ENCODE measurements around the gene SF3B2.

Gene SF3B2

DNA sequence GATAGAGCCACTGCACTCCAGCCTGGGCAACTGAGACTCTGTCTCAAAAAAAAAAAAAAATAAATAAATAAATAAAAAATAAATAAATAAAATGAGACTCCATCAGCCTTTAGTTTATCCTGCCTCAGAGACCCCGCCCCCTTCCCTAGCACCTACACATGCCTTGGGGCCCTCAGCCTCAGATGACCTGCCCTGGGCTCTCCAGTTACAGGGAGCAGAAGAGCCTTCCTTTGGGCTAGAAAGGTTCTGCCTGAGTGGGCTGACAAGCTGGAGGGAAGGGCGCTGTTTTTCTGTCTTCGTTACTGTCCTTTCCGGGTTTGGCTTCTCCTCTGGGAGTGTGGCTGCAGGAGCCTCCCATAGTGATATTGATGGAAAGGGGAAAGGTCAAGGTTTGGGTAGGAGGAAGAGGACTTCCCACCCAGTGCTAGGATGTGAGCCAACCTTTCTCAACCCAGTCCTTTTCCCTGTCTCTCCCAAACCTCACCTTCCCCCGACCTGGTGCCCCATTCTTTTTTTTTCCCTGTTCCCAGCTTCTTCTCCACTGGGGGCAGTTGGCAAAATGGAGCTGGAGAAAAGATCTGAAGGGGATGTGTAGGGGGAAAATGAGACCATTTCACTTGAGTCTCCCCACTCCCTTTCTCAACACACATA lies 1.5 kb upstream of the SF3B2 start:
- DNase-seq = no peak

- no peak for DNase-seq
These were observed 796 bp upstream of the SF3B2 start for GRCh38 chr11:66051371-66051765.

DNA sequence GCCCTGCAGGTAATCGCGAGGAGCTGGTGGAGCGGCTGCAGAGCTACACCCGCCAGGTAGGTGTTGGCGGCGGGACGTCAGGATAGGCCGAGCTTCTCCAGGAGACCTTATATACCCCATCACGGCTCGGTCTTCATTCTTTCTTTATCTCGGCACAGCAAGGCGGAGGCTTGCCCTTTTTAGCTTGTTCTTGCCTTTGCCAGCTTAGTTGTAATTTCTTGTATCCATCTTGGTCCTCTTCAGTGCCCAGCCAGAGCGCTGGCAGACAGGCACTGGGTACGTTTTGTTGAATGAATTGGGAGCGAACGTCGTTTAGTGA lies 459 bp downstream of the SF3B2 start:
- DNase-seq = no peak

DNA sequence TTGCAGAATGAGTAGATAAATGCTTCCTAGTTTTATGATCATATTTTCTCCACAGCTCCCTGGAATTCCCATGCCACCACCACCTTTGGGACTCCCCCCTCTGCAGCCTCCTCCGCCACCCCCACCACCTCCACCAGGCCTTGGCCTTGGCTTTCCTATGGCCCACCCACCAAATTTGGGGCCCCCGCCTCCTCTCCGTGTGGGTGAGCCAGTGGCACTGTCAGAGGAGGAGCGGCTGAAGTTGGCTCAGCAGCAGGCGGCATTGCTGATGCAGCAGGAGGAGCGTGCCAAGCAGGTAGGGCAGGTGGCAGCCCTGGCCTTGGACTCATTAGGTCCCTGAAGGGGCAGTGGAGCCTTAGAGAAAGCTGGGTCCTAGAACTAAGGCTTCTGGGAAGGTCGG lies 2.9 kb downstream of the SF3B2 start:
- DNase-seq = no peak

- no peak for DNase-seq
These were observed 4.3 kb downstream of the SF3B2 start for GRCh38 chr11:66056501-66056900.

DNA sequence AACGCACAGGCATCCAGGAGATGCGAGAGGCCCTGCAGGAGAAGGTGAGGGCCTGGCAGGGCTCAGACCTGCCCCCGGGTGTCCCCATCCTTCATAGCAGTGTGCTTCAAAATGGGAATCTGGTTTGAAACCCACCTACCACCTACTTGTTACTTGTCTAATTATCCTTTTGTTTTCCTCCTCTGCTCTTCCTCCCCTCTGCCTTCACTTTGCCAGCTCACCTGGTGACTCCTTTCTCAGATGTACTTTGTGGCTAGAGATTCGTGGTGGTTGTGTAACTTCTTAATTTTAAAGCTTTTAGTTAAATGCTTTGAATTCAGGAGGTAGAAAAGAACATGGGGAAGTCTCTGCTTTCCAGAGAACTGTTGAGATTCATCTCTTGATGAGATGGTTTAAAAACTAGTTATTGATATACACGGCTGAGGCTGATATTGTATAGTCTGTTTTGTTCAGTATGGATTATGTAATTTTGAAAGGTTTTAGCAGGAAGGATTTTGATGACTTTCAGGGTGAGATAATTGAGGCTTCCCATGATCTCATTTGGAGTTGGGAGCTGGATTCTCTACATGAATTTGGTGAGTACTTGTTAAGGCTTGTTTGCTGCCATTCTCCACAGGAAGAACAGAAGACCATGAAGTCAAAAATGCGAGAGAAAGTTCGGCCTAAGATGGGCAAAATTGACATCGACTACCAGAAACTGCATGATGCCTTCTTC lies 8.0 kb downstream of the SF3B2 start:
- no peak for DNase-seq

GRCh38 chr11:66061268-66061667 lies 9.1 kb downstream of the SF3B2 start:
- no peak for DNase-seq

DNA sequence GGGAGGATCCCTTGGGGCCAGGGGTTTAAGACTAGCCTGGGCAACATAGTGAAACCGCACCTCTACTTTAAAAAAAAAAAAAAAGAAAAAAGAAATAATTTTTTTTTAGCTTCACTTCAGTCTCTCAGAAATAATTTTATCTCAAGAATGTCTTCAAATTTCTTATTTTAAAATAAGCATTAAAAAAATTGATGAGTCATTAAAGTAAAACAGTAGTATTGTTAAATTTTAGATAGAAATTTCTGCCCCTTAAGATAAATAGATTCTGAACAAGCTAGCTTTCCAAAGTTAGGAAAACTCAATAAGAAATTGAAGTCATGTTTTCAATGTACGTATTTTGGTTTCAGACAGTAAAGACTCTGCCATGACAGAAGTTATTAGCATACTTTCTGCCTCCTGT lies 10.2 kb downstream of the SF3B2 start:
- DNase-seq = no peak

DNA sequence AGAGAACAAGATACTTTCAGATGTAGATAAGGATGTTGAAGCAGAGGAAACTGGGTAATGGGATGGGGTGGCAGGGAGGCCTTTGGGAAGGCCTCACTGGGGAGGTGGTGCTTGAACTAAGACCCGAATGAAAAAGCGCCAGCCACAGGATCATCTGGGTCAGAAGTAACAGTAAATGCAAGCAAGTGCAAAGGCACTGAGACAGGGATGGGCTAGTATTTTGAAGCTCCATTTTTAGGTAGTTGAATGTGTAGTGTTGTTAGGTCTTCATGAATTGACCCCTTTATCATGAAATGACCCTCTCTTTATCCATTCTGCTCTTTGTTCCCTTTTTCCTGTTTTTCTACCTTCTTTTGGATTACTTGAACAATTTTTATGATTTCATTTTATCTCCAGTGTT lies 11.7 kb downstream of the SF3B2 start:
- no peak for DNase-seq

DNA sequence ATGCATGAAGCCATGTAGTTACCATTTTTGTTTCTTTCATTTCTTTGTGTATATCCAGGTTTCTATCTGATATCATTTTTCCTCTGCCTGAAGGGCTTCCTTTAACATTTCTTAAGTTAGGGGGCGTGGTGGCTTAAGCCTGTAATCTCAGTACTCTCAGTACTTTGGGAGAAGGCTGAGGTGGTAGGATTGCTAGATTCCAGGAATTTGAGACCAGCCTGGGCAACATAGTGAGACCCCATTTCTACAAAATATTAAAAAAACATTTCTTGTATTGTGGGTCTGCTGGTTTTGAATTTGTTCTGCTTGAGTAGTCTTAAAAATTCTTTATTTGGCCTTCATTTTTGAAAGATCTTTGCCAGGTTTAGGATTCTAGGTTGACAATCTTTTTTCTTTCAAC lies 12.4 kb downstream of the SF3B2 start:
- no peak for DNase-seq

- no peak for DNase-seq
These were observed 14.6 kb downstream of the SF3B2 start for GRCh38 chr11:66066751-66067150.

GRCh38 chr11:66067640-66068039 lies 15.5 kb downstream of the SF3B2 start:
- no peak for DNase-seq

DNA sequence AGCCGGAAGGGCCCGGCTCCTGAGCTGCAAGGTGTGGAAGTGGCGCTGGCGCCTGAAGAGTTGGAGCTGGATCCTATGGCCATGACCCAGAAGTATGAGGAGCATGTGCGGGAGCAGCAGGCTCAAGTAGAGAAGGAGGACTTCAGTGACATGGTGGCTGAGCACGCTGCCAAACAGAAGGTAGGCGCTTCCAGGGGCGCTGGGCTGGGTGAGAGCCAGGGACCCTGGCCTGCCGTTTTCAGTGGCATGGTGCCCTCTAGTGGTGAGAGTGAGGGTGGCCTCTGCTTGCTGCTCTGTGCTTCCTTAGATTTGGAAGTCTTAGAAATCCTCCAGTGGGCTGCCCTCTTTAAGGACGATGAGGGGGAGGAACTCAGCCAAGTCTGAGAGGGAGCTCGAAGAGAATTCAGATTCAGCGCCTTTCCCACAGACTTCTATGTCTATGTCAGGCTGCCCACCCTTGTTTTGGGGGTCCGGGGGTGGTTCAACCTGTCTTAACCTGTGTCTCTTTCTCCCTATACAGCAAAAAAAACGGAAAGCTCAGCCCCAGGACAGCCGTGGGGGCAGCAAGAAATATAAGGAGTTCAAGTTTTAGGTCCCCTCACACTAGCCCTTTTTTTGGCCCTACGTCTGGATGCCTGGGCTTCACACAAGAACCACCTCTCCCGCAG lies 16.1 kb downstream of the SF3B2 start:
- DNase-seq = peak; percentile 72

DNA sequence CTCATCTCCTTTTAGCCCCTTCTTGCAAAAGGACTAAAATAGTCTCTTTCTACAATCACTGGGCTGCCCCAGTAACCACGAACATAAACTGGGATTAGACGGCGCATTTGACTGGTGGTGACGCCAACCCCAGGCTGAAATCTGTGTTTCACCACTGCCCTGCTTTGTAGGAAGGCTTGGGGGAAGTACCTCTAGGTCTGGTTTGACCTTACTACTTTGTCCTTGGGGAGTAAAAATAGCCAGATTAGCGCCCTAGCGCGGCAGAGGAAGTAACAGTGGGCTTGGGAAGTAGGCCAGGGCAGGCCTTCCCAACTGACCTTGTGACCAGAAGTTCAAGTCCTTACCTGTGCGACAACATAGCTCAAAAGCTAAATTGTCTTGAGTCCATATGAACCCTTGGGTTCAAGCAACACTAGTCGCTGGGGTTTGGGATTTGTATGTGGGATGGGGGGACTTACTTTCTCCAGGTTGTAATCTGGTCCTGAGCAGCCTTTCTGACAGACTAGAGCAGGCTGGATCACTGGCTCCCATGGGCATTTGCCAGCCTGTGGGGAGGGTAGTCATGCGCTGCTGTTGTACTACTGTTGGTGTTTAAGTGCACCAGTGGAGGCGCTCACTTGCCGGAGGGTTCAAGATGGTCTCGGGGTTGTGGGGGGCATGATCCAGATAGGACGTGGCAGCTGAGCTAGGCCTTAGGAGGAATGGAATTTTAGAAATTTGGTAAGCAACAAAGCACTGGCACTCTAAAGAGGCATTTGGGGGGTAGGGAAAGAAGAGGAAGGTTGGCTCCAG lies 17.0 kb downstream of the SF3B2 start:
- peak; percentile 62 for DNase-seq

DNA sequence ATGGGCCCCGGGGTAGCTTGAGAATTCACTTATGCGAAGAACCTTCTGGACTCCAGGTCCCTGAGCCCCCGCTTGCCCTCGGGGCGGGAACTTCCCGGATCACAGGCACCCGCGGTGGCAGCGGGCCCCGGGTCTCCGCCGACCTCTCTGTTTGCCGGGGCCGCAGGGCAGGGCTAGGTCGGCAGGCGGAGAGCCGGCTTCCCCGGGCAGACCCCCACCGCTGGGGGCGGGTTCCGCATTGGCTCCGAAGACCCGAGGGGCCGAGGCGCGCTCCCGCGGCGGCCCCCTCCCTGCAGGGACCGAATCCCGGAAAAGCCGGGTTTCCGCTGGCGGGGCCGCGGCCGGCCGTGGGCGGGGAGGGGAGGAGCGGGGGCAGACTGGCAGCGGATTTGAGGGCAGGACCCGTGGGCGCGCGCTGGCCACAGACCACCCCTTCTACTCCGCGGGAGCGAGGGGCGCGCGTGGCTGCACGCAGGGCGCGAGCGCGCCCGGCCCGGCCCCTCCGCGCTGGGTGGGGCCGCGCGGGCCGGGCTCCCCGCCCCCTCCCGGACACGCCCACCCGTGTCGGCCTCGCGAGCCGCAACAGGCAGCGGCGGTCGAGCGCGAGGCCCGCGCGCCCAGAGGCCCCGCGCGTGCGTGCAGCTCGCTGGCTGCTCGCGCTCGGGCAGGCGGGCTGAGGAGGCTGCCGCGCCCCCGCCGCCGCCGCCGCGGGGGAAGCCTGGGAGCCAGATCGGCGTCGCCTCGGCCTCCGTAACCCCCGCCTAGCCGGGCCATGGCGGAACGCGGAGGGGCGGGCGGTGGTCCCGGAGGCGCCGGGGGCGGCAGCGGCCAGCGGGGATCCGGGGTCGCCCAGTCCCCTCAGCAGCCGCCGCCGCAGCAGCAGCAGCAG lies 17.8 kb downstream of the SF3B2 start, which contains the start of gene PACS1:
Gene PACS1, plus strand, starts transcription at position 558 of the 889 bp plus-strand sequence. Its CDS starts 215 bp downstream, at position 773.
- DNase-seq = peak; percentile 60

DNA sequence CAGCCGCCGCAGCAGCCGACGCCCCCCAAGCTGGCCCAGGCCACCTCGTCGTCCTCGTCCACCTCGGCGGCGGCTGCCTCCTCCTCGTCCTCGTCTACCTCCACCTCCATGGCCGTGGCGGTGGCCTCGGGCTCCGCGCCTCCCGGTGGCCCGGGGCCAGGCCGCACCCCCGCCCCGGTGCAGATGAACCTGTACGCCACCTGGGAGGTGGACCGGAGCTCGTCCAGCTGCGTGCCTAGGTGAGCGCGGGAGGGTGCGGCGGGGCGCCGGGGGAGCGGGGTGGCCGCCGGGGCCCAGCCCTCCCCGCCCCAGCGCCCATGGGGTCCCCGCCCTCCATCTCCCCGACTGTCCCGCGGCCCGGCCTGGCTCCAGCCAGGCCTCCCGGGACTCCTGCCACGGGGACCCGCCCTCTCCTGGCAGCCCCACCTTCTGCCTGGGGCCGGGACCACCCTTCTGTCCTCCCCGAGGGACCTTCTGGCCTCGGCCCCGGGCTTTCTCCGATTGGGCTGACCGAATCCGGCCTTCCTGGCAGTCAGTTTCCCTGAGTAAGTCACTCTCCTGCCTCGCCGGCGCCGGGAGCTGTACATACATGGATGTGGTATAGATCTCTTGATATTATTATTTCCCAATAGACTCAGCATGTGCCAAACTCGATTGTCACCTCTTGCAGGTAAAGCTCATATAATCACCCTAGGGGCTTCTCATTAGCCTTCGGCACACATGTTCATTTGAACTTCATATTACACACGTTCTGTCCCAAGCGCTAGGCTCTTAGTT lies 18.6 kb downstream of the SF3B2 start:
- DNase-seq = no peak

DNA sequence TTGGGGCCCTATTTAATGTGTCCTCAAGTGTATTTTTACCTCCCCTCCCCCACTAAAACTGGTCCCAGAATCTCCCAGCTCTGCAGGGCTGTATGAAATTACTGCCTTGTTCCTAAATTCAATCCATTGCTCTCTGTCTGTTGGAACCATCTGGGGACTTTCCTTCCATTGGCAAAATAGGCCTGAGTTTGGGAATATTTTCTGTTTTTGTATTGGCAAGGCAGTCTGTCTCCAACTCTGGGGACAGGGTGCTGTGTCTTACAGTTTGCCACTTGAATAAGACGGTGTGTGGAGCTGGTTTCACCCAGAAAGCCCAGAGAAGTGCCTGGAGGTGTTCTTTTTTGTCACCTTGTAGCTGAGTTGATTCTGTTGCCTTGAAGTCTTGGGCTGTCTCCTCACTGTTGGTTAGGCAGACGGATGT lies 19.2 kb downstream of the SF3B2 start:
- peak; percentile 34 for DNase-seq

DNA sequence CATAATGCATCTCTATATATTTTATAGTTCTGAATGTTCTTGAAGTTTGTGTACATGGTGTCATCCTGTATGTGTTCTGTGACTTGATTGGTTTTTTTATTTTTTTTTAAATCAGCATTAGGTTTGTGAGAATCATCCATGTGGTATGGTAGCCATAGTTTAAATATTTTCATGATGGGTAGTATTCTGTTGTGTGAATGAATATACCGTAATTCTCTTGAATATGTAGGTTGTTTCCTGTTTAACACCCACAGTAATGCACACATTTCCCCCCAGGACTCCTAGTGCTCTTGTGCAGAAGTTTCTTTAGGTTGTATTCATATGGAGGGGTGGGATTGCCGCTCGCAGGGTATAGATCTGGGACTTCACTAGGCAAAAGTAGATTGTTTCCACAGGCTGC lies 19.9 kb downstream of the SF3B2 start:
- no peak for DNase-seq

DNA sequence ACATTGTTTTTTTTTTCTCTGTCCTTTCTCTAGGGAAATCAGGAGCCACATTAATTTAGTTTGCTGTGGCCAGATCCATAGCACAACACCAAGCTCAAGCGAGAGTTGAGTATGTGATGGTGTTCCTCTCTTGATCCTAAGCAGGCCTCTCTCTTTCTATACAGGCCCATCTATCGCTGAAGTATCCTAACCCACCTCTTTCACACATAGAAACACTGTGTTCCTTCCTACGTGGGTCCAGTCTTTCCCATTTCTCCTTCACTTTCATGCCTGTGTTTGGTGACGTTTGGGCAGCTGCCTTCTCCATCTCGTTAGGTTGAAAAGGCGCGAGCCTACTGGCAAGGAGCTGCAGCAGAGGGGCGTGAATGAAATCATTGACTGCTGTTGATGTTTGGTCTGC lies 20.4 kb downstream of the SF3B2 start:
- DNase-seq = no peak

GRCh38 chr11:66073669-66074068 lies 21.5 kb downstream of the SF3B2 start:
- no peak for DNase-seq

DNA sequence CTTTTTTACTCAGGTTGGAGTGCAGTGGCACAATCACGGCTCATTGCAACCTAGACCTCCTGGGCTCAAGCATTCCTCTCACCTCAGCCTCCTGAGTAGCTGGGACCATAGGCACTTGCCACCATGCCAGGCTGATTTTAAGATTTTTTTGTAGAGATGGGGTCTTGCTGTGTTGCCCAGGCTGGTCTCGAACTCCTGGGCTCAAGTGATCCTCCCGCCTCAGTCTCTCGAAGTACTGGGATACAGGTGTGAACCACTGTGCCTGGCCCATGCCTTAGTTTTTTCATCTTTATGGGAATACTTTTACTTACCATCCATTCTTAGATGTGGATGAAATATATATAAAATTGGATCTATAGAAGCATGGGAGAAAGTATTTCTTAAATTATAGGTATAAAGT lies 23.1 kb downstream of the SF3B2 start:
- DNase-seq = no peak

GRCh38 chr11:66076561-66076960 lies 24.4 kb downstream of the SF3B2 start:
- DNase-seq = no peak

All from hematopoietic multipotent progenitor cell treated with erythropoietin and hydrocortisone succinate and interleukin-3 and kit ligand, for 8 days (in vitro differentiated cells).